ENCODE results near the gene TEX2. TPM values are rescaled to one million over a fixed set of nuclear protein-coding genes. Genes with fewer than 3 reads are reported as not detected.
"Not testable (repeated sequence)": the region's sequence is repeated elsewhere in the genome, so short reads cannot be mapped to it uniquely, and the experiment has no call there.

The TEX2 gene
- total RNA-seq, 2 donors from 2014 or later, result 42.6 to 44.4 TPM

GRCh38 chr17:64186171-64187092 is 76.6 kb downstream of the TEX2 start:
- H3K36me3 ChIP-seq, result peaks cover 13% of the 10 kb centered on the region
- no peaks in the 10 kb centered on the region for H3K9me3 ChIP-seq
- TF ChIP-seq, protein P1, sequence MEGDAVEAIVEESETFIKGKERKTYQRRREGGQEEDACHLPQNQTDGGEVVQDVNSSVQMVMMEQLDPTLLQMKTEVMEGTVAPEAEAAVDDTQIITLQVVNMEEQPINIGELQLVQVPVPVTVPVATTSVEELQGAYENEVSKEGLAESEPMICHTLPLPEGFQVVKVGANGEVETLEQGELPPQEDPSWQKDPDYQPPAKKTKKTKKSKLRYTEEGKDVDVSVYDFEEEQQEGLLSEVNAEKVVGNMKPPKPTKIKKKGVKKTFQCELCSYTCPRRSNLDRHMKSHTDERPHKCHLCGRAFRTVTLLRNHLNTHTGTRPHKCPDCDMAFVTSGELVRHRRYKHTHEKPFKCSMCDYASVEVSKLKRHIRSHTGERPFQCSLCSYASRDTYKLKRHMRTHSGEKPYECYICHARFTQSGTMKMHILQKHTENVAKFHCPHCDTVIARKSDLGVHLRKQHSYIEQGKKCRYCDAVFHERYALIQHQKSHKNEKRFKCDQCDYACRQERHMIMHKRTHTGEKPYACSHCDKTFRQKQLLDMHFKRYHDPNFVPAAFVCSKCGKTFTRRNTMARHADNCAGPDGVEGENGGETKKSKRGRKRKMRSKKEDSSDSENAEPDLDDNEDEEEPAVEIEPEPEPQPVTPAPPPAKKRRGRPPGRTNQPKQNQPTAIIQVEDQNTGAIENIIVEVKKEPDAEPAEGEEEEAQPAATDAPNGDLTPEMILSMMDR (IDR thresholded peaks at IDR 0.05), result no peak
- peaks cover 0 to 35% of the 10 kb centered on the region in 2 donors for H3K4me1 ChIP-seq
- DNase-seq (ENCODE audit: low spot score), result peak; percentile 46
- no peak overlapping the region for H3K4me3 ChIP-seq
- H3K27ac ChIP-seq, result peak overlapping the region in 1 of 2 donors; percentile 3
- H3K27me3 ChIP-seq, result no peaks in the 10 kb centered on the region

DNA sequence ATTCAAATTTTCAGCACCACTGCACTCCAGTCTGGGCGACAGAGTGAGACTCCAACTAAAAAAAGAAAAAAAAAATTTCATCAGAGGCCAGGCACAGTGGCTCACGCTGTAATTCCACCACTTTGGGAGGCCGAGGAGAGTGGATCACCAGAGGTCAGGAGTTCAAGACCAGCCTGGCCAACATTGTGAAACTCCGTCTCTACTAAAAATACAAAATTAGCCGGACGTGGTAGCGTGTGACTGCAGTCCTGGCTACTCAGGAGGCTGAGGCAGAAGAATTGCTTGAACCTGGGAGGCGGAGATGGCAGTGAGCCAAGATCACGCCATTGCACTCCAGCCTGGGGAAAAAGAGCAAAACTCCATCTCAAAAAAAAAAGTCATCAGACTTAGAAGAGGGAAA is 77.5 kb downstream of the TEX2 start:
- not testable (repeated sequence) for H3K36me3 ChIP-seq, H3K4me3 ChIP-seq, H3K27me3 ChIP-seq, H3K9me3 ChIP-seq
- DNase-seq (ENCODE audit: low spot score), result peak; percentile 68
- Histone ChIP-seq H3K27ac (peak overlapping the region in 1 of 2 donors; percentile 3), H3K4me1 (peaks cover 0 to 29% of the 10 kb centered on the region in 2 donors)

DNA sequence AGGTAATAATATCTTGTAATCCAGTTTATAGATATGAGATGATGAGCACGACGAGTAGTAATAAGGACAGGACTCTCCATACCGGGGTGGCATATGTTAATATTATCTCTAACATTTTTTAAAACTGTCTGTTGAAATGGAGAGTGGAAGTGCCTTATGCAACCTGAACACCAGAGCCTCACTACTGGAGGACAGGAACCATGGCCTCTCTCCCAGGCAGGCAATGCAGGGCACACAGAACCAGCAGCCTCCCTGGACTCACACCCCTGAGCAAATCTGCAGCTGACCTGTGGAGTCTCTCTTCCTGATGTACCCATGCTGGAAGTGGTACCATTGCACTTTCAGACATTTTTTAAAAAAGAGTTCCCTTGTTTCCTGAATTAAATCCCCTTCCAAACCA is 78.0 kb downstream of the TEX2 start:
- Histone ChIP-seq H3K27me3 (no peaks in the 10 kb centered on the region), H3K4me3 (no peak overlapping the region), H3K27ac (no peak overlapping the region), H3K9me3 (no peaks in the 10 kb centered on the region), H3K4me1 (peaks cover 0 to 25% of the 10 kb centered on the region in 2 donors), H3K36me3 (peaks cover 7% of the 10 kb centered on the region)
- peak; percentile 47 for DNase-seq (ENCODE audit: low spot score)
- TF ChIP-seq, protein P1 (IDR thresholded peaks at IDR 0.05), result no peak

DNA sequence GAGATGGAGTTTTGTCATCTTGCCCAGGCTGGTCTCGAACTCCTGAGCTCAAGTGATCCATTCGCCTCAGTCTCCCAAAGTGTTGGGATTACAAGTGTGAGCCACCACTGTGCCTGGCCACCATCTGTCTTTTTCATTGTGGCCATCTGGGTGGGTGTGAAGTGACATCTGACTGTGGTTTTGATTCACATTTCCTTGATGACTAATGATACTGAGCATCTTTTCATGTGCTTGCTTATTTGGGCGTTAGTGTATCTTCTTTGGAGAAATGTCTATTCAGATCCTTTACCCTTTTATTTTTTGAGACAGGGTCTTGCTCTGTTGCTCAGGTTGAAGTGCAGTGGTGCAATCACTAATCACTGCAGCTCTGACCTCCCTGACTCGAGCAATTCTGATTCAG is 79.2 kb downstream of the TEX2 start:
- Histone ChIP-seq H3K4me1 (peaks cover 0 to 25% of the 10 kb centered on the region in 2 donors), H3K27me3 (no peaks in the 10 kb centered on the region), H3K4me3 (no peak overlapping the region), H3K36me3 (peaks cover 7% of the 10 kb centered on the region), H3K9me3 (no peaks in the 10 kb centered on the region), H3K27ac (no peak overlapping the region)
- no peak for DNase-seq (ENCODE audit: low spot score)
- TF ChIP-seq, protein P1 (IDR thresholded peaks at IDR 0.05), result no peak

DNA sequence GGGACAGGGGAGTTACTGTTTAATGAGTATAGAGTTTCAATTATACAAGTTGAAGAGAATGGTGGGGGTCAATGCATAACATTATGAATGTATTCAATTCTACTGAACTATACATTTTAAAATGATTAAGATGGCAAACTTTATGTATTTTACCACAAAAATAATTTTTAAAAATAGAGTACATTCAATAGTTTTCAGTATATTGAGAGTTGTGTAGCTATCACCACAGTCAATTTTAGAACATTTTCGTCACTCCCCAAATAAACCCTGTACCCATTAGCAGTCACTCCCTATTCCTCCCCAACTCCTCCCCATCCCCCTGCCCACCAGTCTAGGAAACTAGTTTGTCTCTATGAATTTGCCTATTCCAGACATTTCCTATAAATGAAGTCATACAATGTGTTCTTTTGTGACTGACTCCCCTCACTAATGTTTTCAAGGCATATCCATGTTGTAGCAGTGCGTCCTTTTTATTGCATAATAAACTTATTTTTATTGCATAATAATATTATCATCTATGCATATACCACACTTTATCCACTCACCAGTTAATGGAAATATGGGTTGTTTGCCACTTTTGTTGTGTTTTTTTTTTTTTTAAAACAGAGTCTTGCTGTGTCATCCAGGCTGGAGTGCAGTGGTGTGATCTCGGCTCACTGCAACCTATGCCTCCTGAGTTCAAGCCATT is 80.6 kb downstream of the TEX2 start:
- TF ChIP-seq, protein P1 (IDR thresholded peaks at IDR 0.05), result no peak
- Histone ChIP-seq H3K4me3 (no peak overlapping the region), H3K27me3 (no peaks in the 10 kb centered on the region), H3K27ac (no peak overlapping the region), H3K36me3 (no peaks in the 10 kb centered on the region), H3K4me1 (peaks cover 0 to 35% of the 10 kb centered on the region in 2 donors), H3K9me3 (no peaks in the 10 kb centered on the region)
- no peak for DNase-seq (ENCODE audit: low spot score)
